SK-N-SH (cell line): ENCODE results near the gene NR5A2.

ENCODE experiments used
- CHD2 ChIP-seq: fragments of 150-350 bp; IDR thresholded peaks from 2 replicates; pipeline ENCODE4 v1.6.1; 2018; ENCODE audit warnings: low read length; ENCODE audit not compliant: partially characterized antibody
- CTCF ChIP-seq: fragments of 200-600 bp; sonication (generic); IDR thresholded peaks from 2 replicates; pipeline ENCODE4 v1.6.1; 2017; ENCODE audit warnings: antibody characterized with exemption, mild to moderate bottlenecking, moderate library complexity
- EP300 ChIP-seq, 2 experiments: IDR thresholded peaks; 2 replicates each; pipeline versions ENCODE4 v1.4.0 to v1.6.1; 2012; ENCODE audit warnings: borderline replicate concordance in 1 of 2, low read depth in 1 of 2, low read length in 1 of 2
- EZH2phosphoT487 ChIP-seq: fragments of 200-600 bp; sonication (generic); IDR thresholded peaks from 2 replicates; pipeline ENCODE4 v1.6.1; 2017; ENCODE audit warnings: low read depth, mixed run types, mild to moderate bottlenecking, antibody characterized with exemption, moderate library complexity, borderline replicate concordance
- MAX ChIP-seq: IDR thresholded peaks from 2 replicates; pipeline ENCODE4 v1.4.0; 2012; ENCODE audit warnings: low read depth
- PBX3 ChIP-seq: IDR thresholded peaks from 2 replicates; pipeline ENCODE4; 2012
- RCOR1 ChIP-seq: fragments of 150-350 bp; IDR thresholded peaks from 2 replicates; pipeline ENCODE4 v1.6.1; 2017; ENCODE audit warnings: antibody characterized with exemption, low read length
- SMC3 ChIP-seq: IDR thresholded peaks from 2 replicates; pipeline ENCODE4 v1.6.1; 2012; ENCODE audit warnings: low read depth, low read length, improper control_type of control experiment
- USF1 ChIP-seq: IDR thresholded peaks from 2 replicates; pipeline ENCODE4 v1.4.0; 2012; ENCODE audit warnings: low read depth, borderline replicate concordance
- TF ChIP-seq, protein P1 (sequence below): IDR thresholded peaks from 2 replicates; pipeline ENCODE4 v1.4.0; 2012; ENCODE audit warnings: low read depth, borderline replicate concordance

DNA sequence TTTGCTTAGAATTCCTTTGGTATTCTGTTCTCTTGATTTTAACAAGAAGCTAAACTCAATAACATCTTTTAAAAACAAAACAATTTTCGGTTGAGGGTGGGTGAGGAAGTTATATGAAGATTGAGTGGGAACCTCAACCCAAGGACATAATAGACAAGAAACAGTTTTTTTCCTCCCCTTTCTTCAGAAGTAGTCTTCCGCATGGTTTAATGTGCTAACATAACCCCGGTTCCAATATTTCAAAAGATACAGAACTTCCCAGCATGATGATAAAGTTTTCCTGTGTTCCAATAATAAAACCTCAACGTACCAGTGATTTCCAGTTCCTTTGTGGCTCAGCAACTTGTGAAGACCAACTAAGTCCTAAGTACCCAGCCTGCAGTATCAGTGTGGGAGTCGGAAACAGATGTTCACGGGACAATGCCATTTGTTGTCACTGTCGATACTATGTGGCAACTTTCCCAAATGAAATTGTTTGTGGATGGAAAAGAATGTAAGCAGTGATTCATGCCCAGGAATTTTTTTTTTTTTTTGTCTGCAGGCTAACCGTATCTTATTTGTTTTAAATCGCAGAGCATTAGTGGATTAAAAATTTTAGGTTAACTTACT is 48.5 kb downstream of the NR5A2 start:
- TF ChIP-seq CTCF (no peak), SMC3 (no peak), EP300 (IDR thresholded peaks at IDR 0.05; ENCODE audit: borderline replicate concordance in 1 of 2, low read depth in 1 of 2, low read length in 1 of 2) (no peak), CHD2 (no peak), USF1 (no peak), PBX3 (no peak), RCOR1 (no peak), EZH2phosphoT487 (no peak), MAX (no peak)
- TF ChIP-seq, protein P1, sequence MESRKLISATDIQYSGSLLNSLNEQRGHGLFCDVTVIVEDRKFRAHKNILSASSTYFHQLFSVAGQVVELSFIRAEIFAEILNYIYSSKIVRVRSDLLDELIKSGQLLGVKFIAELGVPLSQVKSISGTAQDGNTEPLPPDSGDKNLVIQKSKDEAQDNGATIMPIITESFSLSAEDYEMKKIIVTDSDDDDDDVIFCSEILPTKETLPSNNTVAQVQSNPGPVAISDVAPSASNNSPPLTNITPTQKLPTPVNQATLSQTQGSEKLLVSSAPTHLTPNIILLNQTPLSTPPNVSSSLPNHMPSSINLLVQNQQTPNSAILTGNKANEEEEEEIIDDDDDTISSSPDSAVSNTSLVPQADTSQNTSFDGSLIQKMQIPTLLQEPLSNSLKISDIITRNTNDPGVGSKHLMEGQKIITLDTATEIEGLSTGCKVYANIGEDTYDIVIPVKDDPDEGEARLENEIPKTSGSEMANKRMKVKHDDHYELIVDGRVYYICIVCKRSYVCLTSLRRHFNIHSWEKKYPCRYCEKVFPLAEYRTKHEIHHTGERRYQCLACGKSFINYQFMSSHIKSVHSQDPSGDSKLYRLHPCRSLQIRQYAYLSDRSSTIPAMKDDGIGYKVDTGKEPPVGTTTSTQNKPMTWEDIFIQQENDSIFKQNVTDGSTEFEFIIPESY, result no peak
